ENCODE measurements around the gene EYS. TPM values are rescaled to one million over a fixed set of nuclear protein-coding genes. Genes with fewer than 3 reads are reported as not detected.
A peak's percentile ranks its signal among the peaks of the same experiment; 100 is the strongest.

EYS gene
- total and polyA plus RNA-seq, 2 of the 13 experiments (the other 11 are each of a cell fraction or from before 2014, with no cell fraction given), result 0.04 to 0.07 TPM

DNA sequence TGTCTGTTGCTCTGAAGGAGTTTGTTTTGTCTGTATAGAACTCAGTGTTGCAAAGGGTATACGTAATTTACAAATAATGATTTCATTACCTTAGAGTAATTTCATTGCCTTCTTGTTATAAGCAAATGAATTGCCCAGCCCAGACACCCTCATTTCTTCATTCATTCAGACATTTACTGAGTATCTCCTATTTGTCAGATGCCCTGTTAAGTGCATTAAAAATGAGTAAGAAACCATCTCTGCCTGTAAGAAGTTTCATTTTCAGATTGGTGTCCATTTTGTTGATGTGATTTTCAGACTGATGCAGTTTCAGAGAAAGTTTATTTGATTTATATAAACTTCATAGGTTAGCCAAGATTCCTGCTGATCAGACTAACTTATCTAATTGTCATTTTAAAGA lies 1642.1 kb downstream of the EYS start (continued):
- TF ChIP-seq, protein P1, sequence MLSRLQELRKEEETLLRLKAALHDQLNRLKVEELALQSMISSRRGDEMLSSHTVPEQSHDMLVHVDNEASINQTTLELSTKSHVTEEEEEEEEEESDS (CRISPR knock-in tag; IDR thresholded peaks at IDR 0.05; ENCODE audit: borderline replicate concordance), result no peak

GRCh38 chr6:64062960-64063683 lies 1643.9 kb downstream of the EYS start:
- in situ Hi-C loops (cut with HindIII; ENCODE audit: extremely low pct_ligation_motif_present, low pct_unique_long_range_greater_than_20kb) (no loop called here), intact Hi-C loops (cut with micrococcal nuclease; ENCODE audit: unreplicated experiment) (no loop called here)
- H3K79me2 ChIP-seq (ENCODE audit: insufficient read depth, low read length), result no peaks in the 10 kb centered on the region
- no peak for FAIRE-seq
- WGBS (ENCODE audit: low lambda C conversion rate), result 61% methylated on average over 5 of the region's 5 CpGs
- H3K27ac ChIP-seq (ENCODE audit: extremely low read length, insufficient read depth, low read length), result no peak overlapping the region
- H3K27me3 ChIP-seq (ENCODE audit: control insufficient read depth in 1 of 2, insufficient read depth in 2 of 2, low read length in 2 of 2), result no peaks in the 10 kb centered on the region
- TF ChIP-seq CREB1 (IDR thresholded peaks at IDR 0.05) (0 out of 2 replicates have a peak, but pooled peaks have one; percentile 5), CREB1 (CRISPR knock-in tag; IDR thresholded peaks at IDR 0.05) (no peak), ZBTB1 (CRISPR knock-in tag; IDR thresholded peaks at IDR 0.05; ENCODE audit: borderline replicate concordance) (no peak), ATF7-NPFF (CRISPR knock-in tag; IDR thresholded peaks at IDR 0.05; ENCODE audit: low read depth) (no peak), EP300 (IDR thresholded peaks at IDR 0.05; ENCODE audit: low read depth in 2 of 2, low read length in 2 of 2) (0 out of 4 replicates have a peak, but pooled peaks of 1 of the 2 experiments have one; percentile 6), EP300 (CRISPR knock-in tag; IDR thresholded peaks at IDR 0.05; ENCODE audit: borderline replicate concordance) (no peak), MAFK (conservative IDR thresholded peaks at IDR 0.05 in 1 of 2, IDR thresholded peaks at IDR 0.05 in 1 of 2; ENCODE audit: low read length in 2 of 2) (peak in 1 of 2 experiments; percentile 4; a peak in 1 of 4 replicates), MAFF (IDR thresholded peaks at IDR 0.05; ENCODE audit: low read depth, low read length) (0 out of 2 replicates have a peak, but pooled peaks have one; percentile 6)
- no peak overlapping the region for H3K4me2 ChIP-seq (ENCODE audit: low read depth, low read length)
- H3K36me3 ChIP-seq (replicated peaks in 1 of 2; ENCODE audit: control insufficient read depth in 1 of 2, insufficient read depth in 2 of 2, low read length in 2 of 2), result no peaks in the 10 kb centered on the region
- no peaks in the 10 kb centered on the region for H3K9me3 ChIP-seq (ENCODE audit: low read length)
- H3K9ac ChIP-seq (ENCODE audit: insufficient read depth, low read depth, low read length), result no peak overlapping the region
- ChIA-PET CTCF (ENCODE audit: low intra/inter-chr PET ratio, low total read pairs) (no interaction called here), POLR2A (no interaction called here)
- no peaks in the 10 kb centered on the region for H3K4me1 ChIP-seq (ENCODE audit: insufficient read depth, low read length)
- no peak for ATAC-seq
- no TSS peak for BruUV-seq (replicated peaks)
- no peak overlapping the region for H3K4me3 ChIP-seq (replicated peaks in 1 of 3; ENCODE audit: insufficient read depth in 1 of 3, low read depth in 2 of 3, low read length in 3 of 3)
- DNase-seq (ENCODE audit: low spot score), result no peak
- no peaks in the 10 kb centered on the region for H4K20me1 ChIP-seq (ENCODE audit: insufficient read depth, low read length)
- H2AFZ ChIP-seq (ENCODE audit: low read length), result no peak overlapping the region

Data from HepG2 (cell line).